ENCODE data around the gene TVP23C. TPM values are rescaled to one million over a fixed set of nuclear protein-coding genes. Genes with fewer than 3 reads are reported as not detected.
"Not testable (repeated sequence)": the region's sequence is repeated elsewhere in the genome, so short reads cannot be mapped to it uniquely, and the experiment has no call there.

Gene TVP23C
- total RNA-seq (2014; rRNA removed; shearing (Covaris generic)) = 23.2 and 31.7 TPM in 2 replicates
- 10.4 and 10.5 TPM in 2 replicates for polyA plus RNA-seq (2016; fragmentation: Nextera tagmentation; extraction: Ambion mirVana)
- long read RNA-seq, partial matches to known transcripts = 0 of 1 reads
- long read RNA-seq, other reads (novel, unspliced or antisense) = 1 of 1 reads

DNA sequence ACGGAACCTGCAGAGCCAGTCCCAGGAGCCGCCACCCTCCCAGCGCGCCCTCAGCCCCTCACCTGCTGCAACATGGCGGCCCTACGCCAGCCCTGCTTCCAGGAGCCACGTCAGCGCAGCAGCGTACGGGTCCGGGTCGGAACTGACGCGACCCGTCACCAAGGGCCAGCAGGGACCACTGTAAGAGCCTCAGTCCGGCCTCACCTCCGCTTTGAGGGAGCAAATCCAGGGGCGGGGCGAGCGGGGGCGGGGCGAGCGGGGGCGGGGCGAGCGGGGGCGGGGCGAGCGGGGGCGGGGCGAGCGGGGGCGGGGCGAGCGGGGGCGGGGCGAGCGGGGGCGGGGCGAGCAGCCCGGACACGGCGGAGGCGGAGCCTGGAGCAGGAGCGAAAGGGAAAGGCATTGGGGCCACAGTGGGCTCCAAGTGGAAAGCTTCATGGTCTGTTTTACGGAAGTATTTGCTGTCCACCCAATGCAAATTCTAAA is at the start of gene TVP23C:
TSS of gene TVP23C (minus strand) at position 109 of the 483 bp plus-strand sequence. CDS start at position 74, 35 bp downstream.
- H4K20me1 ChIP-seq (replicated peaks; ENCODE audit: insufficient read depth); H3K36me3 ChIP-seq (ENCODE audit: insufficient read depth); H3K4me1 ChIP-seq (ENCODE audit: insufficient read depth); H3K27me3 ChIP-seq (ENCODE audit: insufficient read depth); H3K9me2 ChIP-seq (ENCODE audit: insufficient read depth); H3K9me3 Mint-ChIP-seq; H2AFZ ChIP-seq; H3K27me3 Mint-ChIP-seq (ENCODE audit: insufficient read depth, low read depth, poor library complexity); H3K27ac ChIP-seq (ENCODE audit: low read depth); H3F3A ChIP-seq (replicated peaks; ENCODE audit: low read depth): not testable (repeated sequence)
- H3K4me3 Mint-ChIP-seq = peak within 1 kb of the TSS; percentile 96
- DNase-seq (ENCODE audit: low spot score) (peak; percentile 92), ATAC-seq (peak; percentile 99)
- Histone ChIP-seq H3K4me3 (peak within 1 kb of the TSS; percentile 66), H3K79me2 (replicated peaks; ENCODE audit: insufficient read depth) (peaks cover 24% of the 10 kb centered on the region), H3K4me2 (peak within 1 kb of the TSS; percentile 77)
- peaks cover 13% of the 10 kb centered on the region; the same call in 2 of the 3 replicates for H3K36me3 Mint-ChIP-seq (ENCODE audit: low read depth)
- peak; percentile 94 for TF ChIP-seq POLR2AphosphoS5 (IDR thresholded peaks at IDR 0.05; ENCODE audit: low read depth)
- TF ChIP-seq CREB1 (CRISPR knock-in tag; IDR thresholded peaks at IDR 0.05; ENCODE audit: low read depth) = peak; percentile 80
- peak within 1 kb of the TSS; percentile 98 for H3K27ac Mint-ChIP-seq
- peaks cover 15% of the 10 kb centered on the region for H3K4me1 Mint-ChIP-seq

DNA sequence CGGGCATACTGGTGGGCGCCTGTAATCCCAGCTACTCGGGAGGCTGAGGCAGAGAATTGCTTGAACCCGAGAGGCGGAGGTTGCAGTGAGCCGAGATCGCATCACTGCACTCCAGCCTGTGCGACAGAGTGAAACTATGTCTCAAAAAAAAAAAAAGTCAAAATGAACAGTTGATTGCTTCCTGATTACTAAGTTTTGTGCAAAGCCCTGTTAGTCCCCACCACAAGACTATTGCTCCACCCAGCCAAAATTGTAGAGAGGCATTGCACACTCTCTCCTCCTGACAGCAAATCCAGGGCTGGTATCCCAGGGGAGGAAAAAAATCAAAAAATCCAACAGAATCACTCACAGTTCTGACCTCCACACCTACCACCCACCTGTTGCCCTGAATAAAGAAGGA is 29.7 kb upstream of the TVP23C start:
- not testable (repeated sequence) for H3K27ac Mint-ChIP-seq; H3K4me3 Mint-ChIP-seq; H3K4me3 ChIP-seq; H3K36me3 Mint-ChIP-seq (ENCODE audit: low read depth); H3K4me1 Mint-ChIP-seq; ATAC-seq; H3F3A ChIP-seq (replicated peaks; ENCODE audit: low read depth); H2AFZ ChIP-seq; H3K4me2 ChIP-seq; H3K27me3 Mint-ChIP-seq (ENCODE audit: insufficient read depth, low read depth, poor library complexity); H3K79me2 ChIP-seq (replicated peaks; ENCODE audit: insufficient read depth); H3K9me2 ChIP-seq (ENCODE audit: insufficient read depth); DNase-seq (ENCODE audit: low spot score); H3K4me1 ChIP-seq (ENCODE audit: insufficient read depth); H3K27me3 ChIP-seq (ENCODE audit: insufficient read depth); H3K9me3 Mint-ChIP-seq; H4K20me1 ChIP-seq (replicated peaks; ENCODE audit: insufficient read depth); H3K27ac ChIP-seq (ENCODE audit: low read depth); H3K36me3 ChIP-seq (ENCODE audit: insufficient read depth)

DNA sequence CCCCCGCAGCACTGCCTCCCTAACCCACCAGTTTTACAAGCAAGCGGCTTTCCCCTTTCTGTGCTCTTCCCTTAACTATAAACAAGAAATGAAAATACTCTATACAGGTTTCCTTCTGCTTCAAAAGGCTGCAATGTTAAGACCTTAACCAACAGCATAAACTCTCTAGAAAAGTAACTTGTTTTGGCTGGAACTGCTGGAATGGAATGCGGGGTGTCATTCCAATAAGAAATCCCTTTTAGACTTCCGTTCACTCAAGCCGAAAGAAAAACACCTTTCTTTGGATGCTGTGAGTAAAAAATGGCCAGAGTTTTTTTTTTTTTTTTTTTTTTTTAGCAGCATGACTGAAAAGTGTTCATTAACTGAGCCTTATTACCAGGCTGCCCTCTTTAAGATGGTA is 28.7 kb upstream of the TVP23C start:
- H4K20me1 ChIP-seq (replicated peaks; ENCODE audit: insufficient read depth); H3F3A ChIP-seq (replicated peaks; ENCODE audit: low read depth); H3K4me3 ChIP-seq; H3K4me3 Mint-ChIP-seq; H3K27me3 Mint-ChIP-seq (ENCODE audit: insufficient read depth, low read depth, poor library complexity); H3K4me1 ChIP-seq (ENCODE audit: insufficient read depth); ATAC-seq; H3K9me3 Mint-ChIP-seq; H3K27me3 ChIP-seq (ENCODE audit: insufficient read depth); H3K36me3 Mint-ChIP-seq (ENCODE audit: low read depth); H3K9me2 ChIP-seq (ENCODE audit: insufficient read depth); H3K4me1 Mint-ChIP-seq; H2AFZ ChIP-seq; H3K79me2 ChIP-seq (replicated peaks; ENCODE audit: insufficient read depth); H3K36me3 ChIP-seq (ENCODE audit: insufficient read depth); H3K4me2 ChIP-seq; H3K27ac ChIP-seq (ENCODE audit: low read depth); DNase-seq (ENCODE audit: low spot score); H3K27ac Mint-ChIP-seq: not testable (repeated sequence)

DNA sequence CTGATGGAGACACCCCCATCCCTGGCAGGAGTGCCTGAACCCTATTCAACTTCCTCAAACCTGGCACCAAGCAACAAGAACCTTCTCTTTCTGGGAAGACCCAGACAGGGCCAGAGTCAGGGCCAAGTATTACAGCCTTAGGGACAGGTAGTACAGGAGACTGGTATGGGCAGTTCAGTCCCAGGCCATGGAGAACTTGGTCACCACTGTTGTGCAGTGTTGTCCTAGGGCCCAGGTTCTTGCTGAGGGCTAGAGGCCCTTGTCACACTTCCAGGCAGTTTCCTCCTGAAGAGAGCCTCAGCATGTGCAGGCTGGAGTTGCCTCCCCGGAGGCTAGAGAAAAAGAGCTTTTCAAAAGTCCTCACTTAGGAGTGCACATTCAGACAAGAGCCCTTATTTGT is 27.6 kb upstream of the TVP23C start:
- not testable (repeated sequence) for H3K9me2 ChIP-seq (ENCODE audit: insufficient read depth); ATAC-seq; H2AFZ ChIP-seq; H3F3A ChIP-seq (replicated peaks; ENCODE audit: low read depth); H3K27ac ChIP-seq (ENCODE audit: low read depth); H3K4me1 ChIP-seq (ENCODE audit: insufficient read depth); H3K4me3 Mint-ChIP-seq; H4K20me1 ChIP-seq (replicated peaks; ENCODE audit: insufficient read depth); H3K4me1 Mint-ChIP-seq; H3K27me3 ChIP-seq (ENCODE audit: insufficient read depth); H3K36me3 ChIP-seq (ENCODE audit: insufficient read depth); DNase-seq (ENCODE audit: low spot score); H3K79me2 ChIP-seq (replicated peaks; ENCODE audit: insufficient read depth); H3K27ac Mint-ChIP-seq; H3K9me3 Mint-ChIP-seq; H3K4me3 ChIP-seq; H3K4me2 ChIP-seq; H3K36me3 Mint-ChIP-seq (ENCODE audit: low read depth)
- H3K27me3 Mint-ChIP-seq (ENCODE audit: insufficient read depth, low read depth, poor library complexity) = peaks cover 13% of the 10 kb centered on the region

DNA sequence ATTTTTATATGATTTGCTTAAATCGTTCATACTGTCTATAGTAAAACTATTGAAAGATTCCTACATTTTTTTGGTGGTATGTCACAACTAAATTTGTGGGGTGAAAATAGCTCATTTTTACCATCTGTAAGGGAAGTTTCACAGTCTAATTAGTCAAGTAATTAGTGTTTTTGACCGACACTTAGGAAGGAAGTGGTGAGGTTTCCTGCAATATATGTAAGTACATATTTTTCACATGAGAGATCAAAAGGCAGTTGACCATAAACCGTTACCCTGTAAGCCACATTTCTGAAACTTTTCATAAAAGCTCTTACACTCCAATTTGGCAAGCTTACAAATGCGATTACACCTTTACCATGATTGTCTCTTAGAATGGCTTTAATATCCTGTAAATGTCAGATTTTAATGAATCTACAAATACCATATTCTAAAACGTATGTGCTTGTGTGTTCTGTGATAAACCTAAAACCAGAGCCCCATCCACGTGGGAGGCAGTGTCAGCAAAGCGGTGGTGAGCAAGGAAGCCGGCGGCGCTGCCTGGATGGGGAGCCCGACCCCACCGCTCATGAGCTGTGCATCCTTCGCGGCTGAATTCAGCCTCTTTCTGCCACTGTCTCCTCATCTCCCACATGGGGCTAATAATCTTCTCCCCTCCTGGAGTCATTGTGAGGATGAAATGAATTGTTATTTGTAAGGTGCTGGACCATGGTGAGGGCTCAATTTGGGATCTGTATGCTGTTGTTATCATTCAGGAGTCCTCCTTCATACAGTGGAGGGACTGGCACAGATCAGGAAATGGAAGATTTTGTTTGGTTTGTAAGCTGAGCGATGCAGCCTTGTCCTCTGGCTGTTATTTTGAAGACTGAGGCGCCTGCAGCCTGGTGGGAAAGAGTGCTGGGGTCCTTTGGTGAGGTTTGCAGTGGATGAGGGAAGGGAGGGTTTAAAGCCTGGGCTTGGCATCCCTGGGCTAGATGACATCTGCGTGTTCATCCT is 26.6 kb upstream of the TVP23C start:
- H3K36me3 Mint-ChIP-seq (ENCODE audit: low read depth); H3F3A ChIP-seq (replicated peaks; ENCODE audit: low read depth); H3K36me3 ChIP-seq (ENCODE audit: insufficient read depth); H3K4me1 Mint-ChIP-seq; H3K4me1 ChIP-seq (ENCODE audit: insufficient read depth); H3K27ac Mint-ChIP-seq; H3K27ac ChIP-seq (ENCODE audit: low read depth); H3K4me3 Mint-ChIP-seq; ATAC-seq; H3K79me2 ChIP-seq (replicated peaks; ENCODE audit: insufficient read depth); H3K4me3 ChIP-seq; H3K9me3 Mint-ChIP-seq; H3K9me2 ChIP-seq (ENCODE audit: insufficient read depth); DNase-seq (ENCODE audit: low spot score); H3K27me3 ChIP-seq (ENCODE audit: insufficient read depth); H3K4me2 ChIP-seq; H4K20me1 ChIP-seq (replicated peaks; ENCODE audit: insufficient read depth); H2AFZ ChIP-seq: not testable (repeated sequence)
- peaks cover 11% of the 10 kb centered on the region for H3K27me3 Mint-ChIP-seq (ENCODE audit: insufficient read depth, low read depth, poor library complexity)

DNA sequence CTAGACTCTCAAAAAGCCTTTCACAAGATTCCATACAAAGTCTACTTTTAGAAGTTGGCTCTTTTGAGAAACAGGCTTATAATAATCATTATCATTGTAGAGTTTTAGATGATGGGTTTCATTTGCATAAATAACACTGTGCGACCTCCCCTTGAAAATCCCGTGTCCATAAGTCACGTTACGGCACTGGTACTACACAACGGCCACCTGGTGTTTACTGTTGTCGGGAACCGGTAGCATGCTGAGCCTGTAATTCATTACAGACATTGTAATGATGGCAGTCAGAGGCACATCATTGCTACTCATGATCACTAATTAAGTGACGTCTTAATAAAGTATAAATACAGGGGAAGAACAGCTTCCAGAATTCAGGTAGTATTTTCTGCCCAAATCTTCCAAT is 24.7 kb upstream of the TVP23C start:
- not testable (repeated sequence) for H3K4me3 Mint-ChIP-seq; H3K4me2 ChIP-seq; H3K36me3 ChIP-seq (ENCODE audit: insufficient read depth); H3K27me3 ChIP-seq (ENCODE audit: insufficient read depth); H3K9me3 Mint-ChIP-seq; H3K4me3 ChIP-seq; ATAC-seq; H3K9me2 ChIP-seq (ENCODE audit: insufficient read depth); H3K79me2 ChIP-seq (replicated peaks; ENCODE audit: insufficient read depth); DNase-seq (ENCODE audit: low spot score); H3K27me3 Mint-ChIP-seq (ENCODE audit: insufficient read depth, low read depth, poor library complexity); H2AFZ ChIP-seq; H3K27ac ChIP-seq (ENCODE audit: low read depth); H3F3A ChIP-seq (replicated peaks; ENCODE audit: low read depth); H3K4me1 ChIP-seq (ENCODE audit: insufficient read depth); H4K20me1 ChIP-seq (replicated peaks; ENCODE audit: insufficient read depth); H3K36me3 Mint-ChIP-seq (ENCODE audit: low read depth); H3K27ac Mint-ChIP-seq; H3K4me1 Mint-ChIP-seq
